ENCODE results near the gene ILKAP. TPM values are rescaled to one million over a fixed set of nuclear protein-coding genes. Genes with fewer than 3 reads are reported as not detected.

ILKAP gene
- polyA plus RNA-seq, 3 donors, result 39.3 to 42.9 (median 42.4) TPM

- DNase-seq (ENCODE audit: low read depth in 3 of 3, low spot score in 2 of 3), result no peak
Measured at GRCh38 chr2:238139196-238140039, 64.1 kb downstream of the ILKAP start.

- DNase-seq (ENCODE audit: low read depth in 3 of 3, low spot score in 2 of 3), result no peak
Measured at GRCh38 chr2:238138331-238139195, 64.9 kb downstream of the ILKAP start, which contains the start of gene KLHL30. KLHL30 (plus strand) TSS chr2:238138668; CDS start chr2:238140755, 2,087 bp downstream.

DNA sequence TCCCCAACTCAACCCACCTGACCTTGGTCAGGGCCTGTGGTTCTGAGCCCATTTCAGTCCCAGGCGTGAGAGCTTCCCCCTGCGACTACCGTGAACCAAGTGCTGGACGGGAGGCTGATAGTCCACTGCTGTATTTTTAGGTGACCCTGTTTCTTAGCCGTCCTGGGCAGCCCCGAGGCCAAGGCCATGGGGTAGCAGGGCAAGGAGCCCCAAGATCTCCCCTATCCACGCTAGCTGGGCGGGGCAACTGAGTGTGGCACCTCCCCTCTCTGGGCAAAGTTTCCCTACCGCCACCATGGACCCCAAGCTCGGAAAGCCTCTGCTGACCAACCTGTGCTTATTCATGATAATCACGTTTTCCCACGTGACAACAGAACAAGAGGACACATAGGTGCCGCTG is 65.6 kb downstream of the ILKAP start:
- DNase-seq (ENCODE audit: low read depth in 3 of 3, low spot score in 2 of 3), result no peak

- no peak for DNase-seq (ENCODE audit: low read depth in 3 of 3, low spot score in 2 of 3)
Measured at GRCh38 chr2:238136820-238137537, 66.5 kb downstream of the ILKAP start.

GRCh38 chr2:238135601-238136150 is 67.8 kb downstream of the ILKAP start:
- DNase-seq (ENCODE audit: low read depth in 3 of 3, low spot score in 2 of 3), result no peak

DNA sequence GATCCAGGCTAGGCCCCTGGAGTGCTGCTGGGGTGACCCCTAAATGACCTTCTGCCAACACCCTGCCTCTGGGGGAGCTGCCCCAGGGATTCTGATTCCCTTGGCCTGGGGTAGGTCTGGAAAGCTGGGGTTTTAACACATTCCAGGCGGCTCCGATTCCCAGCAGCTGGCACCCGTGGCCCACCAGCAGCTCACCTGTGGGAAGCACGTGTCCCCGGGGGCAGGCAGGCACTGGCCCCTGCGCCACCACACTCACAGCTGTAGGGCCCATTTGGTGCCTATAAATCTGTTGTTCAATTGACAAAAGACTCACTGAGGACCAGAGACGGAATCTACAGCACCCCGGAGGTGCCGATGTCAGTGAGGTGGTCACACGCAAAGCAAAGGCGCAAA is 69.1 kb downstream of the ILKAP start:
- no peak for DNase-seq (ENCODE audit: low read depth in 3 of 3, low spot score in 2 of 3)

GRCh38 chr2:238133499-238134392 is 69.7 kb downstream of the ILKAP start:
- no peak for DNase-seq (ENCODE audit: low read depth in 3 of 3, low spot score in 2 of 3)

- no peak for DNase-seq (ENCODE audit: low read depth in 3 of 3, low spot score in 2 of 3)
Measured at GRCh38 chr2:238132463-238133450, 70.7 kb downstream of the ILKAP start.

- DNase-seq (ENCODE audit: low read depth in 3 of 3, low spot score in 2 of 3), result no peak
Measured at GRCh38 chr2:238131761-238132462, 71.6 kb downstream of the ILKAP start.

- DNase-seq (ENCODE audit: low read depth in 3 of 3, low spot score in 2 of 3), result no peak
Measured at GRCh38 chr2:238130696-238131628, 72.5 kb downstream of the ILKAP start.

GRCh38 chr2:238130111-238130695 is 73.3 kb downstream of the ILKAP start:
- no peak for DNase-seq (ENCODE audit: low read depth in 3 of 3, low spot score in 2 of 3)

DNA sequence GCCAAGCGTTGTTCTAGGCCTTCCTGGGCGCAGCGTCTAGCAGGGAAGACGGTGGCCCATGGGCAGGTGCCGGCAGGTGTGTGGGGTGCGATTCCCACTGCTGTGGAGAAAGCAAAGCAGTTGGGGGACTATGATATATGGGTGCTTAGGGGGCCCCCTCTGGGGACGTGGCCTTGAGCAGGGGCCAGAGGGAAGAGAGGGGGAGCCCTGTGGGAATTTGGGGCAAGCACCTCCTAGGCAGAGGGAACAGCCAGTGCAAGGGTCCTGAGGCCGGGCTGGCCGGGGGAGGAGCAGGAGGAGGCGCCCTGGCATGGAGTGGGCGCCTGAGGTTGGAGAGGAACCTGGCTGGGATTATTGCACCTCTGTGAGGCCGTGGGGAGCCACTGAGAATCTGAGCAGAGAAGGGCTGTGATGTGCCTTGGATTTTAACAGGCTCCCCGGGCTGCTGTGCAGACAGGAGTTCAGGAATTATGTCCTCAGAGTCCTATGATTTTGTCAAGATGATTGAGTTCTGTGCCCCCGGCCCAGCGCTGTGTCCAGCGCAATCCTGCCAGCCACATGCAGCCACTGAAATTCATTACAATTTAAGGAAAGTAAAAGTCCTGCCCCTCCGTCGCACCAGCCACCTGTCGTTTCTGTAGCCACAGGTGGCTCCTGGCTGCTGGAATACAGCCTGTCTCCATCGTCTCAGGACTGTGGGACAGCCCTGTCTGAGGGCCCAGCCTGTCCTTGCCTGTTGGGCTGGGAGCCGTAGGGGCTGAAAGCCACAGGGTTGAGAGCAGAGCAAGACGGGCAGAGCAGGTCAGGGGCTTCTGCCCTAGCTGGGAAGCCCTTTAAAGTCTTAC is 74.1 kb downstream of the ILKAP start:
- DNase-seq (ENCODE audit: low read depth in 3 of 3, low spot score in 2 of 3), result no peak

GRCh38 chr2:238128534-238129001 is 74.9 kb downstream of the ILKAP start:
- DNase-seq (ENCODE audit: low read depth in 3 of 3, low spot score in 2 of 3), result no peak

- DNase-seq (ENCODE audit: low read depth in 3 of 3, low spot score in 2 of 3), result no peak
Measured at GRCh38 chr2:238128061-238128440, 75.4 kb downstream of the ILKAP start.

Measured in right renal cortex interstitium (tissue), 3 donors.